K562 (cell line): Measurements from ENCODE around the gene TXLNA. TPM values are rescaled to one million over a fixed set of nuclear protein-coding genes. Genes with fewer than 3 reads are reported as not detected.
A peak's percentile ranks its signal among the peaks of the same experiment; 100 is the strongest.

Experiments
- C11orf30 ChIP-seq: fragments of 450-650 bp; IDR thresholded peaks from 2 replicates; pipeline ENCODE4 v1.6.1; 2016; ENCODE audit warnings: low read depth, mild to moderate bottlenecking
- CHD4 ChIP-seq: fragments of 200-600 bp; sonication (generic); IDR thresholded peaks from 3 replicates; pipeline ENCODE4 v1.6.1; 2012; ENCODE audit warnings: low read depth, mild to moderate bottlenecking, mixed read lengths, low read length, inconsistent platforms; ENCODE audit not compliant: insufficient read depth, insufficient replicate concordance, poor library complexity, severe bottlenecking
- MYBL2 ChIP-seq, 2 experiments: fragments of 450-650 bp in 1 of 2; sonication (generic) in 1 of 2; formaldehyde crosslinking in 1 of 2; IDR thresholded peaks; 2 replicates each; pipeline versions ENCODE4 v1.6.1 to v1.8.1; 2017 to 2022; ENCODE audit warnings: borderline replicate concordance in 1 of 2, inconsistent platforms in 1 of 2, low read depth in 1 of 2, mild to moderate bottlenecking in 1 of 2, missing genetic modification reagents in 1 of 2, moderate library complexity in 1 of 2
- NELFE ChIP-seq: IDR thresholded peaks from 2 replicates; pipeline ENCODE4 v1.6.1; 2011; ENCODE audit warnings: mild to moderate bottlenecking; ENCODE audit not compliant: insufficient read depth, insufficient read length
- PHF20 ChIP-seq: fragments of 450-650 bp; IDR thresholded peaks from 2 replicates; pipeline ENCODE4 v1.6.1; 2018; ENCODE audit not compliant: partially characterized antibody
- SNIP1 ChIP-seq: fragments of 450-650 bp; IDR thresholded peaks from 2 replicates; pipeline ENCODE4 v1.7.1; 2017; ENCODE audit warnings: low read depth, mild to moderate bottlenecking
- SUPT5H ChIP-seq: fragments of 450-650 bp; IDR thresholded peaks from 2 replicates; pipeline ENCODE4 v1.6.1; 2016
- polyA plus RNA-seq, 8 experiments: library from polyadenylated mRNA; depleted of rRNA in 4 of 8; stranded (reverse) in 5 of 8; unstranded in 3 of 8; fragments of >200 nt; fragmentation: Nextera tagmentation in 2 of 8; fragmentation: Illumina TruSeq in 1 of 8; extraction: Ambion mirVana in 2 of 8; extraction: Trizol in 1 of 8; gene quantifications; 2 replicates each; pipeline versions ENCODE4 v1.2.1 to v1.2.3, GENCODE V29; 2011 to 2014; ENCODE audit warnings: inconsistent platforms in 1 of 8, missing spikeins in 1 of 8
- total RNA-seq, 7 experiments: library from RNA; depleted of rRNA in 6 of 7; stranded (reverse); fragments of >200 nt in 6 of 7; fragmentation: Illumina TruSeq in 2 of 7; extraction: Trizol in 2 of 7; gene quantifications; 2 replicates each; pipeline versions ENCODE4 v1.2.1 to v1.2.3, GENCODE V29; 2011 to 2021; ENCODE audit warnings: low replicate concordance in 1 of 7
- TF ChIP-seq, protein P1 (sequence below), 2 experiments: fragments of 450-650 bp; IDR thresholded peaks; 2 replicates each; pipeline ENCODE4 v1.6.1; 2016; ENCODE audit warnings: mild to moderate bottlenecking in 2 of 2, borderline replicate concordance in 1 of 2, low read depth in 1 of 2, moderate library complexity in 1 of 2
- TF ChIP-seq, protein P2 (sequence below): sonication (generic); formaldehyde crosslinking; IDR thresholded peaks from 2 replicates; pipeline ENCODE4 v1.8.0; 2022; ENCODE audit warnings: mild to moderate bottlenecking, missing genetic modification reagents

The TXLNA gene
- total and polyA plus RNA-seq, 9 of the 15 experiments (the other 6 are each of a cell fraction or from before 2014, with no cell fraction given), result 9.2 to 54.5 (median 39.3) TPM

DNA sequence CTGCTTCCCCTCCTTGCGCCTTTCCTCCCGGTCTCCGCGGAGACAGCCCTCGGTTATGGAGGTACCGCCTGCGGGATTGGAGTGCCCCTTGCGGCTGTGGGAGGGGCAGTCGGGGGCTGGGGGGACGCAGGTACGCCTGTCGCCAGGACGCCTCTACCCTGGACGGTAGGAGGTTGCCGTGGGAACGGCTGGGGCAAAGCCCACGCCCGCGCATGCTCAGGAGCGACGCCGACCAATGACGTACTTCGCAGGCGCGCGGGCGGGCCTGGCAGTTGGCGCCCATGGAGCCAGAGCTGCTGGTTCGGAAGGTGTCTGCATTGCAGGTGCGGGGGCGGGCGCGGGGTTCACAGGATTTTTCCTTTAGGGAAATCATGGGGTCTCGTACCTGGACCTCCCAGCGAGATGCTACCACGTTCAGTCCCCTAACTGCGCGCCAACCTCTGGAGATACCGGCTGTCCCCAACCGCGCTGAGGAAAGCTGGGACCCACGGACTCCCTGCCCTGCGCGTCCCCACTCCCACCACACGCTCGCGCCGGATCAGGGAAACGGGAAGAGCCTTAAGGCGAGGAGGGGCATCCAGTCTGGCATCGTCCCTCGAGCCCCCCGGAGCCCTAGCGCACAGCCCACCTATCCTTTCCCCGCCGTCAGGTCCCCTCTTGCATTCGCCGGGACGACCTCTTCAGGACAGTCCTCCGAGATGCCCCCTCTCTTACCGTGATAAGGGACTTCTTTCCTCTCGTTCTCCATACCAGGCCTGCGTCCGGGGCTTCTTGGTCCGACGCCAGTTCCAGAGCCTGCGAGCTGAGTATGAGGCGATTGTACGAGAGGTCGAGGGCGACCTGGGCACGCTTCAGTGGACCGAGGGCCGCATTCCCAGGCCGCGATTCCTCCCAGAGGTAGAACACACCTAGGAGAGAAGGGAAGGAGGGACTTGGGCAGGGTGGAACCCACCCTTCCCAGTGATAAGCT, 26.2 kb downstream of the TXLNA start, which contains the start of gene IQCC (continued):
- TF ChIP-seq, protein P1, sequence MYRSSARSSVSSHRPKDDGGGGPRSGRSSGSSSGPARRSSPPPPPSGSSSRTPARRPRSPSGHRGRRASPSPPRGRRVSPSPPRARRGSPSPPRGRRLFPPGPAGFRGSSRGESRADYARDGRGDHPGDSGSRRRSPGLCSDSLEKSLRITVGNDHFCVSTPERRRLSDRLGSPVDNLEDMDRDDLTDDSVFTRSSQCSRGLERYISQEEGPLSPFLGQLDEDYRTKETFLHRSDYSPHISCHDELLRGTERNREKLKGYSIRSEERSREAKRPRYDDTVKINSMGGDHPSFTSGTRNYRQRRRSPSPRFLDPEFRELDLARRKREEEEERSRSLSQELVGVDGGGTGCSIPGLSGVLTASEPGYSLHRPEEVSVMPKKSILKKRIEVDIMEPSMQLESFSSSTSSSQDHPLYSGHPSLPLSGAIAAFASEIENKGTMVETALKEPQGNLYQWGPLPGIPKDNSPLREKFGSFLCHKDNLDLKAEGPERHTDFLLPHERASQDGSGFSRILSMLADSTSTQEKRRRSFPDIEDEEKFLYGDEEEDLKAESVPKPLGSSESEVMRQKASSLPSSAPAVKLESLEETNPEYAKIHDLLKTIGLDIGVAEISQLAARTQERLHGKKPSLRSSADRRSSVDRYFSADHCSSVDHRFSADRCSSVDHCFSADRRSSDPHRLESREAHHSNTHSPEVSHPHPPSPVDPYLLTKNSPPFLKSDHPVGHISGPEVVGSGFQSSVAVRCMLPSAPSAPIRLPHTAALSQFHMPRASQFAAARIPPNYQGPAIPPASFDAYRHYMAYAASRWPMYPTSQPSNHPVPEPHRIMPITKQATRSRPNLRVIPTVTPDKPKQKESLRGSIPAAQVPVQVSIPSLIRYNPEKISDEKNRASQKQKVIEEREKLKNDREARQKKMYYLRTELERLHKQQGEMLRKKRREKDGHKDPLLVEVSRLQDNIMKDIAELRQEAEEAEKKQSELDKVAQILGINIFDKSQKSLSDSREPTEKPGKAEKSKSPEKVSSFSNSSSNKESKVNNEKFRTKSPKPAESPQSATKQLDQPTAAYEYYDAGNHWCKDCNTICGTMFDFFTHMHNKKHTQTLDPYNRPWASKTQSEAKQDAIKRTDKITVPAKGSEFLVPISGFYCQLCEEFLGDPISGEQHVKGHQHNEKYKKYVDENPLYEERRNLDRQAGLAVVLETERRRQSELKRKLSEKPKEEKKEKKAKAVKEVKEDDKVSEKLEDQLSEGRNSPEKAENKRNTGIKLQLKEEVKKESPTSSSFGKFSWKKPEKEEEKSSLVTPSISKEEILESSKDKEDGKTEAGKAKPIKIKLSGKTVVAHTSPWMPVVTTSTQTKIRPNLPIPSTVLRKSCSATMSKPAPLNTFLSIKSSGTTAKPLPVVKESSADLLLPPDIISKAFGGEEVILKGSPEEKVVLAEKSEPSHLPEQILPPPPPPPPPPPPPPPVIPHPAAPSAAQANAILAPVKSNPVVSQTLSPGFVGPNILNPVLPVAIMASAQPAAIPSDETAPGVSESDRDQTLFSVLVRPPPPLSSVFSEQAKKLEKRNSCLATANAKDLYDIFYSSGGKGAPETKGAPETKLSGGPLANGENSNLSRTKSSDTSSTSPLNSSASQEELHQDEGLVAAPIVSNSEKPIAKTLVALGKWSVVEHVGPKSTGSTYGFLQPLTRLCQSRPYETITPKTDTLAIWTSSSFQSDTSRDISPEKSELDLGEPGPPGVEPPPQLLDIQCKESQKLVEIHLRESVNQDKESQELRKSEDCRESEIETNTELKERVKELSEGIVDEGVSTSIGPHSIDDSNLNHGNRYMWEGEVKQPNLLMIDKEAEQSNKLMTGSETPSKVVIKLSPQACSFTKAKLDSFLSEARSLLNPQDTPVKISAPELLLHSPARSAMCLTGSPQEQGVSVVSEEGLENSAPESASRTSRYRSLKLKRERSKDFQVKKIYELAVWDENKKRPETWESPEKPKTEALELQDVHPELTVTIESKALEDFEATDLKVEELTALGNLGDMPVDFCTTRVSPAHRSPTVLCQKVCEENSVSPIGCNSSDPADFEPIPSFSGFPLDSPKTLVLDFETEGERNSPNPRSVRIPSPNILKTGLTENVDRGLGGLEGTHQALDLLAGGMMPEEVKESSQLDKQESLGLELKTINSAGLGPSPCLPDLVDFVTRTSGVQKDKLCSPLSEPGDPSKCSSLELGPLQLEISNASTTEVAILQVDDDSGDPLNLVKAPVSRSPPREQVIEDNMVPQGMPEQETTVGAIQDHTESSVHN (IDR thresholded peaks at IDR 0.05; ENCODE audit: borderline replicate concordance in 1 of 2, low read depth in 1 of 2), result no peak
- TF ChIP-seq PHF20 (peak; percentile 98), SUPT5H (peak; percentile 92), CHD4 (no peak), SNIP1 (no peak), NELFE (no peak), C11orf30 (peak; percentile 98), MYBL2 (IDR thresholded peaks at IDR 0.05; ENCODE audit: low read depth) (no peak), MYBL2 (CRISPR knock-in tag; IDR thresholded peaks at IDR 0.05; ENCODE audit: borderline replicate concordance) (peak; percentile 57; the same call in 1 of the 2 replicates)
- TF ChIP-seq, protein P2, sequence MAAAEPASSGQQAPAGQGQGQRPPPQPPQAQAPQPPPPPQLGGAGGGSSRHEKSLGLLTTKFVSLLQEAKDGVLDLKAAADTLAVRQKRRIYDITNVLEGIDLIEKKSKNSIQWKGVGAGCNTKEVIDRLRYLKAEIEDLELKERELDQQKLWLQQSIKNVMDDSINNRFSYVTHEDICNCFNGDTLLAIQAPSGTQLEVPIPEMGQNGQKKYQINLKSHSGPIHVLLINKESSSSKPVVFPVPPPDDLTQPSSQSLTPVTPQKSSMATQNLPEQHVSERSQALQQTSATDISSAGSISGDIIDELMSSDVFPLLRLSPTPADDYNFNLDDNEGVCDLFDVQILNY (CRISPR knock-in tag), result no peak
